Natural killer cell (primary cell): Measurements from ENCODE around the gene MAP3K4. TPM values are rescaled to one million over a fixed set of nuclear protein-coding genes. Genes with fewer than 3 reads are reported as not detected.

Experiments
- ATAC-seq, 3 donors: fragments of 150-1000 bp in 2 of 3; fragments of 200-7000 bp in 1 of 3; cut with Tn5 transposase; 1 replicate in 1 of 3; 2 replicates in 2 of 3; pipeline ENCODE4 v1.10.0; 2021; ENCODE audit warnings: mild to moderate bottlenecking in 2 of 3, moderate library complexity in 2 of 3
- DNase-seq, 2 donors: peaks; one replicate each; pipeline versions ENCODE4 v3.0.0 to v3.0.0-alpha.2; 2013 to 2021; ENCODE audit warnings: mixed read lengths in 1 of 2
- H3K27ac ChIP-seq: one replicate; pipeline ENCODE4 v1.5.1; 2013; ENCODE audit warnings: mild to moderate bottlenecking, low read length
- H3K27me3 ChIP-seq: one replicate; pipeline ENCODE4 v1.6.1; 2013; ENCODE audit warnings: low read length; ENCODE audit not compliant: control insufficient read depth, insufficient read depth
- H3K36me3 ChIP-seq: one replicate; pipeline ENCODE4 v1.6.1; 2013; ENCODE audit warnings: low read length; ENCODE audit not compliant: control insufficient read depth, insufficient read depth
- H3K4me1 ChIP-seq: one replicate; pipeline ENCODE4 v1.6.1; 2013; ENCODE audit warnings: low read length; ENCODE audit not compliant: control insufficient read depth, insufficient read depth
- H3K4me3 ChIP-seq: one replicate; pipeline ENCODE4 v1.5.1; 2013; ENCODE audit warnings: low read length
- H3K9me3 ChIP-seq: one replicate; pipeline ENCODE4 v1.6.1; 2013; ENCODE audit warnings: low read length; ENCODE audit not compliant: control insufficient read depth, insufficient read depth
- H3K27ac Mint-ChIP-seq, 2 donors: one replicate each; pipeline ENCODE4 v1.8.0; 2022; ENCODE audit warnings: mild to moderate bottlenecking in 2 of 2, mixed read lengths in 2 of 2, moderate library complexity in 1 of 2
- H3K27me3 Mint-ChIP-seq, 2 donors: one replicate each; pipeline ENCODE4 v1.8.0; 2022; ENCODE audit warnings: low read depth in 2 of 2, mixed read lengths in 2 of 2
- H3K36me3 Mint-ChIP-seq: one replicate; pipeline ENCODE4 v1.8.0; 2022; ENCODE audit warnings: mixed read lengths
- H3K4me1 Mint-ChIP-seq, 2 donors: one replicate each; pipeline ENCODE4 v1.8.0; 2022; ENCODE audit warnings: mixed read lengths in 2 of 2
- H3K4me3 Mint-ChIP-seq: one replicate; pipeline ENCODE4 v1.8.0; 2022; ENCODE audit warnings: mild to moderate bottlenecking, moderate library complexity, mixed read lengths
- H3K9me3 Mint-ChIP-seq, 2 donors: one replicate each; pipeline ENCODE4 v1.8.0; 2022; ENCODE audit warnings: mixed read lengths in 2 of 2
- CTCF ChIP-seq: fragments of 200-600 bp; IDR thresholded peaks from one replicate; pipeline ENCODE4 v1.8.0; 2022; ENCODE audit warnings: antibody characterized with exemption
- WGBS: methylation state at CpG from one replicate; pipeline ENCODE4 v1.1.7; 2013; ENCODE audit warnings: missing lambda C conversion rate; ENCODE audit not compliant: insufficient coverage; 5-methylcytosine and 5-hydroxymethylcytosine counted together
- intact Hi-C: fragments of 100-400 bp; cut with micrococcal nuclease; formaldehyde crosslinking; loops from one replicate; pipeline ENCODE4 v1.14.2; 2022
- total RNA-seq, 4 donors: library from RNA; stranded (reverse); fragments of 120-200 nt in 1 of 4; gene quantifications; one replicate each; pipeline versions ENCODE4 v1.2.3 to v1.2.4, GENCODE V29; 2013 to 2022

The MAP3K4 gene
- total RNA-seq, 3 donors from 2014 or later (not counting 1 experiment from before 2014, with no cell fraction given), result 46.5 to 79.9 (median 67.0) TPM

DNA sequence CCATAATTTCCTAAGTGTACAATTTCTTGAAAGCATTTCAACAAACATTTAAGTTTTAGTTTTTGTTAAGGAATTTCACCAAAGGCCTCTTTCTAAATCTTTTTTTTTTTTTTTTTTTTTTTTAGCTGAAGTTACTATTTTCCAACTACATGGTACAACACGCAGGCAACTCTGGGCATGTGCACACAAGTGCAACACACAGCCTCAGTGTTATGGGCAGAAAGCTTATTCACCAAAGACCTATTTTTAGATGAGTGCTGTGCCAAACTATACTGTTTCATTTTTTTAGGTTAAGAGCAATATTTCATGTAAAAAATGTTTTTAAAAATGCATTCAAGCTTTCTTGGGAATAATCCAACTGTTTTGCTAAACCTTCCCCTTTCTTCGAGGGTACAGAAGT, 42.0 kb upstream of the MAP3K4 start:
- H3K36me3 ChIP-seq, result no peaks in the 10 kb centered on the region
- H3K27ac ChIP-seq, result no peak overlapping the region
- no peak for TF ChIP-seq CTCF
- no peak overlapping the region for H3K4me3 Mint-ChIP-seq
- H3K9me3 ChIP-seq, result no peaks in the 10 kb centered on the region
- H3K4me1 ChIP-seq, result no peaks in the 10 kb centered on the region
- no peak overlapping the region for H3K27ac Mint-ChIP-seq
- H3K4me3 ChIP-seq, result no peak overlapping the region
- DNase-seq (no peak), ATAC-seq (no peak)
- no peaks in the 10 kb centered on the region for H3K36me3 Mint-ChIP-seq
- H3K9me3 Mint-ChIP-seq, result no peaks in the 10 kb centered on the region
- intact Hi-C loops, result no loop called here
- H3K27me3 ChIP-seq, result no peaks in the 10 kb centered on the region
- H3K27me3 Mint-ChIP-seq, result peaks cover 21 to 49% of the 10 kb centered on the region in 2 donors
- WGBS, result 86% methylated on average over 2 of the region's 2 CpGs
- no peaks in the 10 kb centered on the region for H3K4me1 Mint-ChIP-seq

DNA sequence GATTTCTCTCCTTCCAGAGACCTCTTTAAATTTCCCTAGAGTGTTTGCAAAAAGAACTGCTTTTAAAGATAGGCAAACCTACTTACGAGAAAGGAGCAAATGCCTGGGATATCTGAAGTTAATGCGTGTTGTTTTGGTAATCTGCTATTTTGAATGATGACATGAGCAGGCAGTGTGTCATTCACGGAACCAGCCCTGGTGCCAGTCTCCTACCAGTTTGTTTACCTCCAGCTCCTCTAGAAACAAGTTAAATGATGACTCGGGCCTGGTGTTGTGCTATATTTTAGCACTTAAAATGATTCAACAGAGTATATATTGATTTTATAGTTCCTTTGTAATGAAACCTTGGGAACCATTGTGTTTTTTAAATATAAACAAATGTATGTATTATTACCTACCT, 41.1 kb upstream of the MAP3K4 start:
- no peak overlapping the region for H3K4me3 Mint-ChIP-seq
- H3K4me1 ChIP-seq, result no peaks in the 10 kb centered on the region
- no peaks in the 10 kb centered on the region for H3K4me1 Mint-ChIP-seq
- no peaks in the 10 kb centered on the region for H3K36me3 ChIP-seq
- no peak overlapping the region for H3K27ac ChIP-seq
- H3K9me3 Mint-ChIP-seq, result no peaks in the 10 kb centered on the region
- no peaks in the 10 kb centered on the region for H3K9me3 ChIP-seq
- no peak for DNase-seq
- H3K27me3 ChIP-seq, result no peaks in the 10 kb centered on the region
- H3K27me3 Mint-ChIP-seq, result peaks cover 22 to 52% of the 10 kb centered on the region in 2 donors
- TF ChIP-seq CTCF, result no peak
- H3K4me3 ChIP-seq, result no peak overlapping the region
- ATAC-seq, result no peak
- H3K36me3 Mint-ChIP-seq, result no peaks in the 10 kb centered on the region
- intact Hi-C loops, result no loop called here
- H3K27ac Mint-ChIP-seq, result no peak overlapping the region
- 87% methylated on average over 3 of the region's 4 CpGs for WGBS

DNA sequence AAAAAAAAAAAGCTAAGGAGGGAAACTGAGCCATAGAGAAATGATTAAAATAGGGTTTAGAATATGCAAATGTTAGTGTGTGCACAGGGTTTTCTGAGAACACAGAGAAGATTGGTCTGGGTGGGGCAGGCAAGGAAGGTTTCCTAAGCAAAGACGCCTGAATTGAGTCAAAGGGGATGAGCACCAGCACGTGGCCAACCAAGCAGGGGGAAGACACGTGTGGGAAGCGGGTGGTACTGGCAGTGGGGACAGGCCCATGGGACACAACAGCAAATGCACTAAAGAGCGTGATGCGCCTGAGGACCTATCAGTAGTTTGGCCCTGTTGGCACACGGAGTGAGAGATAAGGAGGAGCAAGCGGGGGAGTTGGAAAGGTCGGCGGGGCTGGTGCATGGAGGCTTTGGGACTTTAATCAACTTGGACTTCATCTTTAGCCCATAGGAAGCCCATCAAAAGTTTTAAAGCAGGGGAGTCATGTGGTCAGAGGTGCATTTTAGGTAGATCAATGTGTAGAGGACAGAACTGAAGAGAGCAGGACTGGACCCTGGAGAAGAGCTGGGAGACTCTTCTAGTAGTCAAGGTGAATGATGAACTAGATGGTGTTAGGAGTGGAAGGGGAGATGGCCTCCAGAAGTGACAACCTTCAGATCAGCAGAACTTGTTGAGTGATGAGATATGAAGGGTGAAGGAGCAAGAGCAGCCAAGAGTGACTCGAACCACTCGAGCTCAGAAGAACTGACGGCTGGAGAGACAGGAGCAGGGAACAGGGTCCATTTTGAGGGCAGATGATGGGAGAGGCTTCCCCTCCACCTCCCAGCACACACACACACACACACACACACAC, 40.2 kb upstream of the MAP3K4 start:
- Mint-ChIP-seq H3K27me3 (peaks cover 28 to 57% of the 10 kb centered on the region in 2 donors), H3K4me3 (no peak overlapping the region), H3K27ac (no peak overlapping the region), H3K36me3 (no peaks in the 10 kb centered on the region), H3K9me3 (no peaks in the 10 kb centered on the region), H3K4me1 (no peaks in the 10 kb centered on the region)
- TF ChIP-seq CTCF, result no peak
- no peaks in the 10 kb centered on the region for H3K27me3 ChIP-seq
- ATAC-seq (no peak), DNase-seq (no peak)
- H3K9me3 ChIP-seq, result no peaks in the 10 kb centered on the region
- H3K36me3 ChIP-seq, result no peaks in the 10 kb centered on the region
- whole genome bisulfite sequencing, result 89% methylated on average over 11 of the region's 13 CpGs
- H3K4me1 ChIP-seq, result no peaks in the 10 kb centered on the region
- intact Hi-C loops, result no loop called here
- H3K27ac ChIP-seq, result no peak overlapping the region
- no peak overlapping the region for H3K4me3 ChIP-seq
